ENCODE data around the gene CUTA. TPM values are rescaled to one million over a fixed set of nuclear protein-coding genes. Genes with fewer than 3 reads are reported as not detected.
"Not testable (repeated sequence)": the region's sequence is repeated elsewhere in the genome, so short reads cannot be mapped to it uniquely, and the experiment has no call there.

CUTA gene
- total RNA-seq, 1 experiment from 2014 or later: 257 TPM

DNA sequence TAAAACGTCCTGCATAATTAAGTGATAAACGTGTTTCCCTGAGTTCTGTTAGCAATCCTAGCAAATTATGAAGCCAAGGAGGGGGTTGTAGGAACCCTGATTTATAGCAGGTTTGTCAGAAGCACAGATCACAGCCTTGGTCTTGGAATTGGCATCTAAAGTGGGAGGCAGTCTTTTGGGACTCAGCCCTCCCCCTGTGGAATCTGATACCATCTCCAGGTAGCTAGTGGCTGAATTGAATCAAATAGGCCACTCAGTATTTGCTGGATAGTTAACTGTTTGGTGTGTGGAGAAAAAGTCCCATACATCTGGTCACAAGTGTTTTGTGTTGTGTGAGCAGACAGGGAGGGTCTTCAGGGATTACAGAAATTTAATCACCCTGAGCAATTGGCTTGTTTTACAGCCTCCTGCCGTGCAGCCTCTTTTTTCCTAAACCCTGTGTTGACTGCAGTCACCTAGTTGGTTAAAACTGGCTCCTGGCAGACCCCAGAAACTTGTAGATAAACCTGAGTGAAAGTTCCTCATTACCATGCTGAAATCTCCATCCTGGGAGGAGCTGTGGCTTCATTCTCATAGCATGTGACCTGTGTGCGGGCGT lies 45.3 kb downstream of the CUTA start:
- Mint-ChIP-seq H3K27ac (peak overlapping the region; percentile 28 to 81 (median 59); a peak in 5 of 7 replicates), H3K36me3 (ENCODE audit: insufficient read depth in 1 of 3, low read depth in 3 of 3) (no peaks in the 10 kb centered on the region), H3K4me1 (peaks cover 28 to 37% of the 10 kb centered on the region in 2 experiments), H3K4me3 (peak overlapping the region in 1 of 2 experiments; percentile 14; a peak in 2 of 5 replicates), H3K27me3 (ENCODE audit: low read depth) (no peaks in the 10 kb centered on the region), H3K9me3 (no peaks in the 10 kb centered on the region)
- Histone ChIP-seq H2BK5ac (ENCODE audit: insufficient read length, low read length) (no peak overlapping the region), H4K5ac (ENCODE audit: insufficient read length, low read depth, low read length) (no peak overlapping the region), H3K27ac (ENCODE audit: insufficient read length, low read depth, low read length) (no peak overlapping the region), H4K91ac (ENCODE audit: insufficient read length, low read depth, low read length) (no peak overlapping the region), H2BK20ac (ENCODE audit: low read depth, low read length, poor library complexity, severe bottlenecking) (no peak overlapping the region), H3K4me1 (ENCODE audit: insufficient read depth, low read length) (no peaks in the 10 kb centered on the region; the same call in 1 of the 2 replicates), H2BK12ac (ENCODE audit: insufficient read length, low read depth, low read length) (no peak overlapping the region), H2BK15ac (ENCODE audit: low read depth, low read length) (no peak overlapping the region), H3K79me1 (ENCODE audit: insufficient read depth, low read depth, low read length, poor library complexity, severe bottlenecking) (no peaks in the 10 kb centered on the region), H4K8ac (replicated peaks; ENCODE audit: insufficient read length, low read depth, low read length) (no peak overlapping the region), H3K9me3 (ENCODE audit: control insufficient read depth, low read depth, low read length) (no peaks in the 10 kb centered on the region), H3K4me2 (ENCODE audit: insufficient read depth, insufficient read length, low read length) (no peak overlapping the region), H3K79me2 (ENCODE audit: insufficient read depth, low read length) (no peaks in the 10 kb centered on the region), H4K20me1 (ENCODE audit: control insufficient read depth, insufficient read depth, insufficient read length) (no peaks in the 10 kb centered on the region), H2BK120ac (ENCODE audit: low read depth, low read length, poor library complexity, severe bottlenecking) (no peak overlapping the region), H3K4ac (ENCODE audit: low read depth, low read length) (no peak overlapping the region), H3K9ac (ENCODE audit: extremely low read depth, insufficient read length, low read length) (no peak overlapping the region), H3K56ac (ENCODE audit: insufficient read length, low read depth, low read length) (no peak overlapping the region), H3K14ac (ENCODE audit: insufficient read depth, low read length) (no peak overlapping the region), H3K18ac (ENCODE audit: insufficient read length, low read depth, low read length) (no peak overlapping the region), H2AFZ (ENCODE audit: low read length) (peak overlapping the region; percentile 46), H3T11ph (ENCODE audit: low read length) (no peak overlapping the region), H3K23ac (ENCODE audit: insufficient read length, low read depth, low read length) (no peak overlapping the region), H3K23me2 (ENCODE audit: insufficient read length, low read depth, low read length, poor library complexity, severe bottlenecking) (no peaks in the 10 kb centered on the region), H3K27me3 (ENCODE audit: insufficient read depth, low read length) (no peaks in the 10 kb centered on the region), H2AK5ac (ENCODE audit: insufficient read length, low read length) (no peak overlapping the region)
- WGBS (ENCODE audit: extremely low coverage, insufficient read length, low lambda C conversion rate): no CpG with 5 or more reads among the region's 5 CpGs
- no peak for DNase-seq
- TF ChIP-seq, protein P1, sequence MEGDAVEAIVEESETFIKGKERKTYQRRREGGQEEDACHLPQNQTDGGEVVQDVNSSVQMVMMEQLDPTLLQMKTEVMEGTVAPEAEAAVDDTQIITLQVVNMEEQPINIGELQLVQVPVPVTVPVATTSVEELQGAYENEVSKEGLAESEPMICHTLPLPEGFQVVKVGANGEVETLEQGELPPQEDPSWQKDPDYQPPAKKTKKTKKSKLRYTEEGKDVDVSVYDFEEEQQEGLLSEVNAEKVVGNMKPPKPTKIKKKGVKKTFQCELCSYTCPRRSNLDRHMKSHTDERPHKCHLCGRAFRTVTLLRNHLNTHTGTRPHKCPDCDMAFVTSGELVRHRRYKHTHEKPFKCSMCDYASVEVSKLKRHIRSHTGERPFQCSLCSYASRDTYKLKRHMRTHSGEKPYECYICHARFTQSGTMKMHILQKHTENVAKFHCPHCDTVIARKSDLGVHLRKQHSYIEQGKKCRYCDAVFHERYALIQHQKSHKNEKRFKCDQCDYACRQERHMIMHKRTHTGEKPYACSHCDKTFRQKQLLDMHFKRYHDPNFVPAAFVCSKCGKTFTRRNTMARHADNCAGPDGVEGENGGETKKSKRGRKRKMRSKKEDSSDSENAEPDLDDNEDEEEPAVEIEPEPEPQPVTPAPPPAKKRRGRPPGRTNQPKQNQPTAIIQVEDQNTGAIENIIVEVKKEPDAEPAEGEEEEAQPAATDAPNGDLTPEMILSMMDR (conservative IDR thresholded peaks at IDR 0.05): no peak

DNA sequence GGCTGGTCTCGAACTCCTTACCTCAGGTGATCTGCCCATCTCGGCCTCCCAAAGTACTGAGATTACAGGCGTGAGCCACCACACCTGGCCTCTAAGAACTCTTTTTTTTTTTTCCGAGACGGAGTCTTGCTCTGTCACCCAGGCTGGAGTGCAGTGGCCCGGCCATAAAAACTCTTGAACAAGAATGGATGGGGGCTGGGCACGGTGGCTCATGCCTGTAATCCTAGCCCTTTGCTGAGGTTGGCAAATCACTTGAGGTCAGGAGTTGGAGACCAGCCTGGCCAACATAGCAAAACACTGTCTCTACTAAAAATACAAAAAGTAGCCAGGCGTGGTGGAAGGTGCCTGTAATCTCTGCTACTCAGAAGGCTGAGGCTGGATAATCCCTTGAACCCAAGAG lies 46.0 kb downstream of the CUTA start:
- not testable (repeated sequence) for H3K27me3 Mint-ChIP-seq (ENCODE audit: low read depth); H3K23me2 ChIP-seq (ENCODE audit: insufficient read length, low read depth, low read length, poor library complexity, severe bottlenecking); H3K18ac ChIP-seq (ENCODE audit: insufficient read length, low read depth, low read length); H2BK20ac ChIP-seq (ENCODE audit: low read depth, low read length, poor library complexity, severe bottlenecking); H4K8ac ChIP-seq (replicated peaks; ENCODE audit: insufficient read length, low read depth, low read length); H3K4me3 Mint-ChIP-seq; H2BK120ac ChIP-seq (ENCODE audit: low read depth, low read length, poor library complexity, severe bottlenecking); H3K14ac ChIP-seq (ENCODE audit: insufficient read depth, low read length); H3K27ac ChIP-seq (ENCODE audit: insufficient read length, low read depth, low read length); H3K79me1 ChIP-seq (ENCODE audit: insufficient read depth, low read depth, low read length, poor library complexity, severe bottlenecking); H3K36me3 Mint-ChIP-seq (ENCODE audit: insufficient read depth in 1 of 3, low read depth in 3 of 3); H4K91ac ChIP-seq (ENCODE audit: insufficient read length, low read depth, low read length); H4K20me1 ChIP-seq (ENCODE audit: control insufficient read depth, insufficient read depth, insufficient read length); H3T11ph ChIP-seq (ENCODE audit: low read length); H2AFZ ChIP-seq (ENCODE audit: low read length); H3K4ac ChIP-seq (ENCODE audit: low read depth, low read length); H2BK5ac ChIP-seq (ENCODE audit: insufficient read length, low read length); H3K56ac ChIP-seq (ENCODE audit: insufficient read length, low read depth, low read length); H3K27ac Mint-ChIP-seq; H3K4me2 ChIP-seq (ENCODE audit: insufficient read depth, insufficient read length, low read length); H4K5ac ChIP-seq (ENCODE audit: insufficient read length, low read depth, low read length); H3K23ac ChIP-seq (ENCODE audit: insufficient read length, low read depth, low read length); H3K27me3 ChIP-seq (ENCODE audit: insufficient read depth, low read length); H3K79me2 ChIP-seq (ENCODE audit: insufficient read depth, low read length); H3K4me1 ChIP-seq (ENCODE audit: insufficient read depth, low read length); H3K9ac ChIP-seq (ENCODE audit: extremely low read depth, insufficient read length, low read length); H2BK12ac ChIP-seq (ENCODE audit: insufficient read length, low read depth, low read length); DNase-seq; H2AK5ac ChIP-seq (ENCODE audit: insufficient read length, low read length); H3K9me3 ChIP-seq (ENCODE audit: control insufficient read depth, low read depth, low read length); H2BK15ac ChIP-seq (ENCODE audit: low read depth, low read length); H3K9me3 Mint-ChIP-seq
- peaks cover 28 to 37% of the 10 kb centered on the region in 2 experiments for H3K4me1 Mint-ChIP-seq
- no CpG with 5 or more reads among the region's 8 CpGs for WGBS (ENCODE audit: extremely low coverage, insufficient read length, low lambda C conversion rate)

Data from H9 (cell line).